Measurements from ENCODE around the gene FEZ2.

- TF ChIP-seq, protein P1, sequence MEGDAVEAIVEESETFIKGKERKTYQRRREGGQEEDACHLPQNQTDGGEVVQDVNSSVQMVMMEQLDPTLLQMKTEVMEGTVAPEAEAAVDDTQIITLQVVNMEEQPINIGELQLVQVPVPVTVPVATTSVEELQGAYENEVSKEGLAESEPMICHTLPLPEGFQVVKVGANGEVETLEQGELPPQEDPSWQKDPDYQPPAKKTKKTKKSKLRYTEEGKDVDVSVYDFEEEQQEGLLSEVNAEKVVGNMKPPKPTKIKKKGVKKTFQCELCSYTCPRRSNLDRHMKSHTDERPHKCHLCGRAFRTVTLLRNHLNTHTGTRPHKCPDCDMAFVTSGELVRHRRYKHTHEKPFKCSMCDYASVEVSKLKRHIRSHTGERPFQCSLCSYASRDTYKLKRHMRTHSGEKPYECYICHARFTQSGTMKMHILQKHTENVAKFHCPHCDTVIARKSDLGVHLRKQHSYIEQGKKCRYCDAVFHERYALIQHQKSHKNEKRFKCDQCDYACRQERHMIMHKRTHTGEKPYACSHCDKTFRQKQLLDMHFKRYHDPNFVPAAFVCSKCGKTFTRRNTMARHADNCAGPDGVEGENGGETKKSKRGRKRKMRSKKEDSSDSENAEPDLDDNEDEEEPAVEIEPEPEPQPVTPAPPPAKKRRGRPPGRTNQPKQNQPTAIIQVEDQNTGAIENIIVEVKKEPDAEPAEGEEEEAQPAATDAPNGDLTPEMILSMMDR (IDR thresholded peaks at IDR 0.05): no peak
- TF ChIP-seq POLR2AphosphoS5 (IDR thresholded peaks at IDR 0.05; ENCODE audit: low read depth, low read length): no peak; the same call in 1 of the 2 replicates
- TF ChIP-seq TCF7L2 (IDR thresholded peaks at IDR 0.05; ENCODE audit: low read depth, low read length): no peak
- TF ChIP-seq SIN3A (IDR thresholded peaks at IDR 0.05; ENCODE audit: borderline replicate concordance, insufficient read depth, low read depth, low read length): no peak
- TF ChIP-seq REST (IDR thresholded peaks at IDR 0.05; ENCODE audit: insufficient read depth in 1 of 2, low read depth in 2 of 2, low read length in 1 of 2): no peak
Observed at GRCh38 chr2:36555789-36556188, 42.2 kb downstream of the FEZ2 start.

All from Panc1 (cell line).